ENCODE results near the gene TAB2.

- TF ChIP-seq POLR2AphosphoS5 (IDR thresholded peaks at IDR 0.05; ENCODE audit: low read depth, low read length) (no peak), POLR2A (IDR thresholded peaks at IDR 0.05; ENCODE audit: borderline replicate concordance, extremely low read depth, insufficient read depth, insufficient read length) (no peak), YY1 (IDR thresholded peaks at IDR 0.05; ENCODE audit: extremely low read depth, insufficient replicate concordance, low read depth, low read length) (no peak), ZFX (IDR thresholded peaks at IDR 0.05) (no peak)
- TF ChIP-seq, protein P1, sequence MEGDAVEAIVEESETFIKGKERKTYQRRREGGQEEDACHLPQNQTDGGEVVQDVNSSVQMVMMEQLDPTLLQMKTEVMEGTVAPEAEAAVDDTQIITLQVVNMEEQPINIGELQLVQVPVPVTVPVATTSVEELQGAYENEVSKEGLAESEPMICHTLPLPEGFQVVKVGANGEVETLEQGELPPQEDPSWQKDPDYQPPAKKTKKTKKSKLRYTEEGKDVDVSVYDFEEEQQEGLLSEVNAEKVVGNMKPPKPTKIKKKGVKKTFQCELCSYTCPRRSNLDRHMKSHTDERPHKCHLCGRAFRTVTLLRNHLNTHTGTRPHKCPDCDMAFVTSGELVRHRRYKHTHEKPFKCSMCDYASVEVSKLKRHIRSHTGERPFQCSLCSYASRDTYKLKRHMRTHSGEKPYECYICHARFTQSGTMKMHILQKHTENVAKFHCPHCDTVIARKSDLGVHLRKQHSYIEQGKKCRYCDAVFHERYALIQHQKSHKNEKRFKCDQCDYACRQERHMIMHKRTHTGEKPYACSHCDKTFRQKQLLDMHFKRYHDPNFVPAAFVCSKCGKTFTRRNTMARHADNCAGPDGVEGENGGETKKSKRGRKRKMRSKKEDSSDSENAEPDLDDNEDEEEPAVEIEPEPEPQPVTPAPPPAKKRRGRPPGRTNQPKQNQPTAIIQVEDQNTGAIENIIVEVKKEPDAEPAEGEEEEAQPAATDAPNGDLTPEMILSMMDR (IDR thresholded peaks at IDR 0.05 in 2 of 3, conservative IDR thresholded peaks at IDR 0.05 in 1 of 3; ENCODE audit: borderline replicate concordance in 1 of 3, insufficient read depth in 1 of 3, low read depth in 2 of 3, low read length in 2 of 3): no peak
Measured at GRCh38 chr6:149332602-149333265, 15.2 kb downstream of the TAB2 start.

Data from HCT116 (cell line).